Nephron progenitor cell (in vitro differentiated cells): ENCODE results near the gene CSMD2.

Experiments used
- DNase-seq: peaks from one replicate; pipeline ENCODE4 v3.0.0; 2021
- H3K27ac Mint-ChIP-seq: 2 replicates; pipeline ENCODE4 v1.8.0; 2021; ENCODE audit warnings: mild to moderate bottlenecking, moderate library complexity, mixed read lengths
- H3K27me3 Mint-ChIP-seq: 2 replicates; pipeline ENCODE4 v1.8.0; 2021; ENCODE audit warnings: mild to moderate bottlenecking, low read depth, mixed read lengths; ENCODE audit not compliant: poor library complexity
- H3K36me3 Mint-ChIP-seq: 2 replicates; pipeline ENCODE4 v1.8.0; 2021; ENCODE audit warnings: low read depth, mixed read lengths
- H3K4me1 Mint-ChIP-seq: 2 replicates; pipeline ENCODE4 v1.8.0; 2021; ENCODE audit warnings: mixed read lengths
- H3K4me3 Mint-ChIP-seq: 2 replicates; pipeline ENCODE4 v1.8.0; 2021; ENCODE audit warnings: mild to moderate bottlenecking, moderate library complexity, mixed read lengths
- H3K9me3 Mint-ChIP-seq: 2 replicates; pipeline ENCODE4 v1.8.0; 2021; ENCODE audit warnings: mild to moderate bottlenecking, moderate library complexity, mixed read lengths
- TF ChIP-seq, protein P1 (sequence below): fragments of 200-600 bp; sonication (generic); IDR thresholded peaks from 2 replicates; pipeline ENCODE4 v1.5.0; 2021; ENCODE audit warnings: antibody characterized with exemption

CSMD2 gene

DNA sequence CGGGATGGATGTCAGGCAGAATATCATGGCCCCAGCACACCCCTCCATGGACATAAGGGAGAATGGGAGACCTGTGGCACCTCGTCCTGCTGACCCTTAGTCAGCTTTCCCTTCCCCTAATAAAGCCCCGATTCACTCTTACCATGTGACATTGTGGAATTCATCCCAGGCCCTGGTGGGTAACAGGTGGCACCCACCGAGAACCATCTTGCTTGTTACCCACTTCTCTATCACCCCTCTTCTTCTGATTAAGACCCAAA lies 32.9 kb downstream of the CSMD2 start:
- H3K4me3 Mint-ChIP-seq = no peak overlapping the region
- TF ChIP-seq, protein P1, sequence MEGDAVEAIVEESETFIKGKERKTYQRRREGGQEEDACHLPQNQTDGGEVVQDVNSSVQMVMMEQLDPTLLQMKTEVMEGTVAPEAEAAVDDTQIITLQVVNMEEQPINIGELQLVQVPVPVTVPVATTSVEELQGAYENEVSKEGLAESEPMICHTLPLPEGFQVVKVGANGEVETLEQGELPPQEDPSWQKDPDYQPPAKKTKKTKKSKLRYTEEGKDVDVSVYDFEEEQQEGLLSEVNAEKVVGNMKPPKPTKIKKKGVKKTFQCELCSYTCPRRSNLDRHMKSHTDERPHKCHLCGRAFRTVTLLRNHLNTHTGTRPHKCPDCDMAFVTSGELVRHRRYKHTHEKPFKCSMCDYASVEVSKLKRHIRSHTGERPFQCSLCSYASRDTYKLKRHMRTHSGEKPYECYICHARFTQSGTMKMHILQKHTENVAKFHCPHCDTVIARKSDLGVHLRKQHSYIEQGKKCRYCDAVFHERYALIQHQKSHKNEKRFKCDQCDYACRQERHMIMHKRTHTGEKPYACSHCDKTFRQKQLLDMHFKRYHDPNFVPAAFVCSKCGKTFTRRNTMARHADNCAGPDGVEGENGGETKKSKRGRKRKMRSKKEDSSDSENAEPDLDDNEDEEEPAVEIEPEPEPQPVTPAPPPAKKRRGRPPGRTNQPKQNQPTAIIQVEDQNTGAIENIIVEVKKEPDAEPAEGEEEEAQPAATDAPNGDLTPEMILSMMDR = no peak
- H3K9me3 Mint-ChIP-seq = no peaks in the 10 kb centered on the region
- no peaks in the 10 kb centered on the region for H3K36me3 Mint-ChIP-seq
- H3K27ac Mint-ChIP-seq = no peak overlapping the region
- H3K4me1 Mint-ChIP-seq = no peaks in the 10 kb centered on the region
- DNase-seq = no peak
- H3K27me3 Mint-ChIP-seq = peaks cover 19% of the 10 kb centered on the region

DNA sequence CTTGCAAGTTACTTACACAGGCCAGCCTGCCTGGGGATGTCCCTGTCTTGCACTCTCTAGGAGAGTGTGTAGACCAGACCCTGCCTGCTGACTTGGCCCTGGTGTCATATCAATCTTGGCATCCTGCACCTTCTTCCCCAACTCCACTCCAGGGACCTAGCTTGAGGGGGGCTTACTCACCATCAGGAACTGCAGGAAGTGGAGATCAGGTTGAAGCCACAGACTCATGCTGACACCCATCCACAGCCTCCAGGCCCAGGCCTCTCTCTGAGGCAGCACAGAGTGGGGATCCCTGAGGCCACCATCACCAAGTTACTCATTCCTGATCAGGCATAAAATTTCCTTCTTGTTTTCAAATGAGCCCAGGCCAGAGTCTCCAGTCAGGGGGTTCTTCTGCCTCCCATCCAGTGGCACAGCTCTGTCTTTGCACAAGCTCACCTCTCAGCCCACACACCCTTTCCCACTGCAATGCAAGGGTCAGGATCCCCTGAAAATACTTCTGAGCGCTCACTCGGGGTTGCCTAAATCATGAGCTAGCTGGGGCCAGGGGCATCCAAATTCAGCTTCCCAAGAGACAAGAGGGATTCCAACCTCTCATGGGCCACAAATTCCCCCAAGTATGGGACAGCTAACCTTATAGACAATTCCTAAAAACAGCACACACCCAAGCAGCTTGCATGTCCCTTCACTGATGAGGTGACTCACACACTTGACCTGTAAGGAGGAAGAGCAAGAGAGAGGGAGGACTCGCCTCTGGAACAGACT lies 33.5 kb downstream of the CSMD2 start:
- Mint-ChIP-seq H3K27ac (no peak overlapping the region), H3K36me3 (no peaks in the 10 kb centered on the region), H3K27me3 (peaks cover 19% of the 10 kb centered on the region), H3K4me1 (no peaks in the 10 kb centered on the region), H3K9me3 (no peaks in the 10 kb centered on the region), H3K4me3 (no peak overlapping the region)
- TF ChIP-seq, protein P1 = no peak
- no peak for DNase-seq

DNA sequence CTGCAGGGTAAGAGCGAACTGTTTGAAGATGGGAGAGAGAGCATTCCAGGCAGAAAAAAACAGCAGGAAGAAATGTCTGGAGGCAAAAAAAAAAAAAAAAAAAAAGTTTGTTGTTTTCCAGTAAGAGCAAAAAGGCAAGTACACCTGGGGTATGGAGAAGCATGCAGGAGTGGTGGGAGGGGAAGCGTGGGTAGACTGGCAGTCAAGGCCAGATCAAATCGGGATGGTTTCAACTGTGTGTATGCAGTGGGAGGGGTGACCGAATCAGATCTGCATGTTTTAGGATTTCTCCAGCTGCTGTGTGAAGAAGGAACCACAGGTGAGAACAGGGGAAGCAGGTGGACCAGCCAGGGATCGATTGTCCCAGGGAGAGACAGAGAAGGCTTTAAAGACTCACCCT lies 34.7 kb downstream of the CSMD2 start:
- Mint-ChIP-seq H3K4me3 (no peak overlapping the region), H3K27me3 (peaks cover 16% of the 10 kb centered on the region), H3K4me1 (no peaks in the 10 kb centered on the region), H3K9me3 (no peaks in the 10 kb centered on the region), H3K27ac (no peak overlapping the region), H3K36me3 (no peaks in the 10 kb centered on the region)
- DNase-seq = no peak
- TF ChIP-seq, protein P1 = no peak

DNA sequence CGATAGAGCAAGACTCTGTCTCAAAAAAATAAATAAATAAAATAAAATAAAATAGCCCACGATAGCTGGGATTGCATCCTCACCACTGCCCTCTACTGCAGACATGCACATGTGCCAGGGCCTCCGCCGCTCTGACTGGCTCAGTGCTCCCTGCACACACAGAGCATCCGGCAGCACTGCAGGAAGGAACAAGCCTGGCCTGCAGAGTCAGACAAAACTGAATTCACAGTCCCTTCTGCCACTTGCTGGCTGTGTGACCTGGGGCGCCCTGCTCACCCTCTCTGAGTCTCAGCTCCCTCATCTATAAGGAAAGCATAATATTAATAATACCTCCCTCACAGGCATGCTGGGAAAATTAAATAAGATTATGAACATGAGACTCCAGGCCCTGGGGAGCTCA lies 35.4 kb downstream of the CSMD2 start:
- H3K27ac Mint-ChIP-seq = no peak overlapping the region
- H3K9me3 Mint-ChIP-seq = no peaks in the 10 kb centered on the region
- TF ChIP-seq, protein P1 = no peak
- H3K4me1 Mint-ChIP-seq = no peaks in the 10 kb centered on the region
- H3K36me3 Mint-ChIP-seq = no peaks in the 10 kb centered on the region
- peaks cover 16% of the 10 kb centered on the region for H3K27me3 Mint-ChIP-seq
- no peak for DNase-seq
- H3K4me3 Mint-ChIP-seq = no peak overlapping the region

DNA sequence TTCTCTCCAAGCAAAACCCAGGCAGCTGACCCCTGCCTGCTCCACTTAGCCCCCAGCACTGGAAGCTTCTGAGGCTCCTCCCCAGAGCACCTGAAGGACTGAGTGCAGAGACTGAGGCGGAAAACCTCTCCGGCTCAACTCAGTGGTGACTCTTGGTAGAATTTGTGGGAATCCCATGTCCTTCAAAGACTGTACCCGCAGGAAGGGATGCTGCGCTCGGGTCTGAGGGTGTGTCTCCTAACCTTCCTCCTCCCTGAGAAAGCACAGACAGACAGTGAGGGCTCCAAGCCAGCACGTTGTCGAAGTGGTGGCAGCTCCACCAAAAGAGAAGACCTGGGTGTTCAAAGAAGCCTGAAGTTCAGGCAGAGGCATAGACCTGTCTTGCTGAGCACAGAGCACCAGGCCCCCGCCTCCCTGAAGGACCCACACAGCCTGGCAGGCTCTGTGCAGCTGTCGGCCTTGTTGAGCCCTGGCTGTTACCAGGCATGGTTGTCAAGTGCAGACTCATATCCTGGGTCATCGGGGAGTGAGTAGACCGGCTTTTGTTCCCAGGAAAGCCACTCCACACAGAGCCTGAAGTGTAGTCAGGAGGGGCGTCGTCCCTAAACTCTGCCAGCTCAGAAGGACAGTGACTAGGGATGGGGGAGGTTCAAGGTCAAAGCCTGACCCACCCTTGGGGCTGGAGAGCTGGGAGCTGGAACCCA lies 36.7 kb downstream of the CSMD2 start:
- Mint-ChIP-seq H3K27ac (no peak overlapping the region), H3K27me3 (peaks cover 16% of the 10 kb centered on the region), H3K4me1 (no peaks in the 10 kb centered on the region), H3K36me3 (no peaks in the 10 kb centered on the region), H3K4me3 (no peak overlapping the region), H3K9me3 (no peaks in the 10 kb centered on the region)
- TF ChIP-seq, protein P1 = no peak
- DNase-seq = no peak
